ENCODE data around the gene MFNG. TPM values are rescaled to one million over a fixed set of nuclear protein-coding genes. Genes with fewer than 3 reads are reported as not detected.
"Not testable (repeated sequence)": the region's sequence is repeated elsewhere in the genome, so short reads cannot be mapped to it uniquely, and the experiment has no call there.

Gene MFNG
- total and polyA plus RNA-seq, 4 donors = 14.3 to 46.7 (median 31.0) TPM

DNA sequence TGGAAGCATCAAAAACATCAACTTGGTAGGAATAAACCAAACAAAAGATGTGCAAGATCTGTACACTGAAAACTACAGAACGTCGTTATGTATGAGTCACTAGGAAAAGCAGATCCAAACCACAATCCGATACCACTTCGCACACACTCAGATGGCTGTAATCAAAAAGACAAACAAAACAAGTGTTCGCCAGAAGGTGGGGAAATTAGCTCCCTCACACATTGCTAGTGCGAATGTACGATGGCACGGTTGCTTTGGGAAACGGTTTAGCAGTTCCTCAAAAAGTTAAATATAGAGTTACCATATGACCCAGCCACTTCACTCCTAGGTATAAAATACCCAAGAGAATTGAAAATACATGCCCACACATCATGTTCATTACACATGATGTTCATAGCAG lies 47.8 kb upstream of the MFNG start:
- Histone ChIP-seq H3K27ac (ENCODE audit: low read depth in 1 of 2, low read length in 1 of 2) (no peak overlapping the region), H3K9ac (ENCODE audit: insufficient read depth in 1 of 2, low read length in 2 of 2) (no peak overlapping the region), H3K27me3 (ENCODE audit: control insufficient read depth in 3 of 3, insufficient read depth in 3 of 3, low read length in 2 of 3) (no peaks in the 10 kb centered on the region), H3K4me1 (ENCODE audit: control insufficient read depth in 5 of 5, insufficient read depth in 5 of 5, low read length in 5 of 5) (peaks cover 0 to 6% (median 0%) of the 10 kb centered on the region in 5 donors), H3K36me3 (ENCODE audit: control insufficient read depth in 4 of 4, insufficient read depth in 4 of 4, low read length in 4 of 4) (no peaks in the 10 kb centered on the region), H3K9me3 (ENCODE audit: control insufficient read depth in 4 of 4, insufficient read depth in 3 of 4, low read length in 3 of 4) (no peaks in the 10 kb centered on the region), H3K4me3 (no peak overlapping the region)
- TF ChIP-seq CTCF (IDR thresholded peaks at IDR 0.05; ENCODE audit: control extremely low read depth, extremely low read depth) = no peak
- 18 to 37% methylated on average over 9 of the region's 9 CpGs for whole genome bisulfite sequencing, 2 donors
- no peak for DNase-seq
- ATAC-seq (ENCODE audit: insufficient read depth, low FRiP score) = no peak

- WGBS, 2 donors = 48 to 62% methylated on average over 2 of the region's 2 CpGs
- no peaks in the 10 kb centered on the region for H3K36me3 ChIP-seq (ENCODE audit: control insufficient read depth in 4 of 4, insufficient read depth in 4 of 4, low read length in 4 of 4)
- H3K4me3 ChIP-seq = no peak overlapping the region
- H3K4me1 ChIP-seq (ENCODE audit: control insufficient read depth in 5 of 5, insufficient read depth in 5 of 5, low read length in 5 of 5) = peaks cover 0 to 3% (median 0%) of the 10 kb centered on the region in 5 donors
- ATAC-seq (ENCODE audit: insufficient read depth, low FRiP score) = no peak
- no peaks in the 10 kb centered on the region for H3K9me3 ChIP-seq (ENCODE audit: control insufficient read depth in 4 of 4, insufficient read depth in 3 of 4, low read length in 3 of 4)
- H3K27me3 ChIP-seq (ENCODE audit: control insufficient read depth in 3 of 3, insufficient read depth in 3 of 3, low read length in 2 of 3) = no peaks in the 10 kb centered on the region
- H3K9ac ChIP-seq (ENCODE audit: insufficient read depth in 1 of 2, low read length in 2 of 2) = no peak overlapping the region
- H3K27ac ChIP-seq (ENCODE audit: low read depth in 1 of 2, low read length in 1 of 2) = no peak overlapping the region
- no peak for DNase-seq
- TF ChIP-seq CTCF (IDR thresholded peaks at IDR 0.05; ENCODE audit: control extremely low read depth, extremely low read depth) = no peak
These were observed 43.6 kb upstream of the MFNG start for GRCh38 chr22:37529652-37530345.

GRCh38 chr22:37527952-37528351 lies 41.8 kb upstream of the MFNG start:
- H3K36me3 ChIP-seq (ENCODE audit: control insufficient read depth in 4 of 4, insufficient read depth in 4 of 4, low read length in 4 of 4); H3K9ac ChIP-seq (ENCODE audit: insufficient read depth in 1 of 2, low read length in 2 of 2); H3K27ac ChIP-seq (ENCODE audit: low read depth in 1 of 2, low read length in 1 of 2); DNase-seq; H3K4me1 ChIP-seq (ENCODE audit: control insufficient read depth in 5 of 5, insufficient read depth in 5 of 5, low read length in 5 of 5); H3K4me3 ChIP-seq; ATAC-seq (ENCODE audit: insufficient read depth, low FRiP score); H3K9me3 ChIP-seq (ENCODE audit: control insufficient read depth in 4 of 4, insufficient read depth in 3 of 4, low read length in 3 of 4); H3K27me3 ChIP-seq (ENCODE audit: control insufficient read depth in 3 of 3, insufficient read depth in 3 of 3, low read length in 2 of 3): not testable (repeated sequence)
- 91 to 93% methylated on average over 9 of the region's 9 CpGs for WGBS, 2 donors

- not testable (repeated sequence) for H3K36me3 ChIP-seq (ENCODE audit: control insufficient read depth in 4 of 4, insufficient read depth in 4 of 4, low read length in 4 of 4); DNase-seq; H3K4me3 ChIP-seq; H3K9me3 ChIP-seq (ENCODE audit: control insufficient read depth in 4 of 4, insufficient read depth in 3 of 4, low read length in 3 of 4); ATAC-seq (ENCODE audit: insufficient read depth, low FRiP score); H3K4me1 ChIP-seq (ENCODE audit: control insufficient read depth in 5 of 5, insufficient read depth in 5 of 5, low read length in 5 of 5); H3K9ac ChIP-seq (ENCODE audit: insufficient read depth in 1 of 2, low read length in 2 of 2); H3K27ac ChIP-seq (ENCODE audit: low read depth in 1 of 2, low read length in 1 of 2); H3K27me3 ChIP-seq (ENCODE audit: control insufficient read depth in 3 of 3, insufficient read depth in 3 of 3, low read length in 2 of 3)
- WGBS, 2 donors = 94 to 96% methylated on average over 9 of the region's 9 CpGs
These were observed 41.0 kb upstream of the MFNG start for GRCh38 chr22:37527081-37527752.

Data from lung (tissue), 12 donors.